Tibial nerve (tissue), 4 donors: ENCODE results near the gene BTBD9. TPM values are rescaled to one million over a fixed set of nuclear protein-coding genes. Genes with fewer than 3 reads are reported as not detected.

Experiments used
- DNase-seq, 2 donors: peaks; one replicate each; pipeline ENCODE4 v3.0.0-alpha.2; 2019; ENCODE audit warnings: low spot score in 2 of 2
- H3K27ac ChIP-seq, 4 donors: fragments of 200-600 bp; sonication (generic) in 3 of 4; one replicate each; pipeline ENCODE4 v1.5.1; 2017 to 2019; ENCODE audit warnings: mild to moderate bottlenecking in 1 of 4
- H3K27me3 ChIP-seq, 2 donors: fragments of 200-600 bp; sonication (generic) in 1 of 2; one replicate each; pipeline versions ENCODE4 v1.5.1 to v1.6.0; 2017 to 2019
- H3K36me3 ChIP-seq, 3 donors: fragments of 200-600 bp; sonication (generic); one replicate each; pipeline ENCODE4 v1.5.1; 2018 to 2019
- H3K4me1 ChIP-seq, 4 donors: fragments of 200-600 bp; sonication (generic) in 3 of 4; one replicate each; pipeline ENCODE4 v1.5.1; 2017 to 2019
- H3K4me3 ChIP-seq, 4 donors: fragments of 200-600 bp; sonication (generic) in 3 of 4; one replicate each; pipeline ENCODE4 v1.5.1; 2017 to 2019; ENCODE audit warnings: mild to moderate bottlenecking in 1 of 4, moderate library complexity in 1 of 4
- H3K9me3 ChIP-seq, 4 donors: fragments of 200-600 bp; sonication (generic) in 3 of 4; one replicate each; pipeline ENCODE4 v1.5.1; 2017 to 2019
- EP300 ChIP-seq, 2 donors: sonication (generic); formaldehyde crosslinking; IDR thresholded peaks; one replicate each; pipeline ENCODE4 v1.6.1; 2017; ENCODE audit warnings: antibody characterized with exemption in 2 of 2, mild to moderate bottlenecking in 1 of 2
- POLR2A ChIP-seq, 2 donors: fragments of 450-650 bp; IDR thresholded peaks; one replicate each; pipeline ENCODE4 v1.6.1; 2017; ENCODE audit warnings: antibody characterized with exemption in 2 of 2, mild to moderate bottlenecking in 2 of 2, moderate library complexity in 2 of 2
- WGBS, 2 donors: methylation state at CpG; one replicate each; pipeline ENCODE4 v1.1.5; 2018; 5-methylcytosine and 5-hydroxymethylcytosine counted together
- total RNA-seq, 4 donors: library from RNA; depleted of rRNA; stranded (reverse); fragments of >200 nt; gene quantifications; one replicate each; pipeline ENCODE4 v1.1.0, GENCODE V29; 2016
- TF ChIP-seq, protein P1 (sequence below), 5 experiments: fragments of 200-600 bp in 3 of 5; fragments of 450-650 bp in 2 of 5; sonication (generic) in 3 of 5; IDR thresholded peaks; one replicate each; pipeline ENCODE4 v1.5.1; 2016 to 2019; ENCODE audit warnings: antibody characterized with exemption in 5 of 5, mild to moderate bottlenecking in 3 of 5, moderate library complexity in 2 of 5

BTBD9 gene
- total RNA-seq, 4 donors from 2014 or later, result 7.5 to 23.9 (median 10.7) TPM

GRCh38 chr6:38162493-38163185 is 477.1 kb downstream of the BTBD9 start:
- WGBS, 2 donors, result 95% methylated on average over 16 to 17 of the region's 17 CpGs

DNA sequence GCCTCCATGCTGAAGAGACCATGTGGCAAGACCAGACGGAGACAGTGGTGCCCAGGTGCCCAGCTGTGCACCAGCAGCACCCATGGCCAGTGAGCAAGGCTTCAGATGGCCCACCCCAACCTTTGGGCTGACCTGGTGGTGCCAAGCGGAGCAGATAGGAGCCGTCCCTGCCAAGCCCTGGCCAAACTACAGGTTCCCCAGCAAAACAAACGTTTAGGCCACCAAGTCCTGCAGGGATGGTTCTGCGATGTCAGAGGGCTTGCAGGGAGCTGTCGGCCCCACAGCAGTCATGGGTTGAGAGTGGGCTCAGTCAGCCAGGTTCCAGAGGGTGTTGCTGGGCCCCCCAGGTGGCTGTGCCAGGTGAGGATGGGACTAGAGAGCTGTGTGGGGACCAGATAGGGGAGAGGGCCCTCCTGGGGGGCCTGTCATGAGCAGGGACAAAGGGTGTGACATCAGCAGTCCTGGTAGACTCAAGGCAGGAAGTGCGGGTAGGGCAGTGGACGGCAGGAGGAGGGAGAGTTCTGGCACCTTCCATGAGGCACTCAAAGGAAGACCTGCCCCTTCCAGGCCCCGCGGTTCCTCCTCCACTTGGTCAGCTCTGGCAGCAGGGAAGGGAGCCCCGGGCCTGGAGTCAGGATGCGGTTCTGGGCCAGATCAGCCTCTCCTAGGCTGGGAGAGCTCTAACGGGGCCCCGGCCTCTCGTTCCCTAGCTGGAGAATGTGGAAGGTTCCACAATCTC is 477.8 kb downstream of the BTBD9 start:
- Histone ChIP-seq H3K36me3 (peaks cover 0 to 32% (median 0%) of the 10 kb centered on the region in 3 donors), H3K9me3 (peaks cover 0 to 10% (median 0%) of the 10 kb centered on the region in 4 donors), H3K27ac (no peak overlapping the region), H3K4me1 (peaks cover 0 to 3% (median 0%) of the 10 kb centered on the region in 4 donors), H3K27me3 (no peaks in the 10 kb centered on the region), H3K4me3 (no peak overlapping the region)
- WGBS, 2 donors, result 89 to 93% methylated on average over 12 to 15 of the region's 15 CpGs
- TF ChIP-seq, protein P1, sequence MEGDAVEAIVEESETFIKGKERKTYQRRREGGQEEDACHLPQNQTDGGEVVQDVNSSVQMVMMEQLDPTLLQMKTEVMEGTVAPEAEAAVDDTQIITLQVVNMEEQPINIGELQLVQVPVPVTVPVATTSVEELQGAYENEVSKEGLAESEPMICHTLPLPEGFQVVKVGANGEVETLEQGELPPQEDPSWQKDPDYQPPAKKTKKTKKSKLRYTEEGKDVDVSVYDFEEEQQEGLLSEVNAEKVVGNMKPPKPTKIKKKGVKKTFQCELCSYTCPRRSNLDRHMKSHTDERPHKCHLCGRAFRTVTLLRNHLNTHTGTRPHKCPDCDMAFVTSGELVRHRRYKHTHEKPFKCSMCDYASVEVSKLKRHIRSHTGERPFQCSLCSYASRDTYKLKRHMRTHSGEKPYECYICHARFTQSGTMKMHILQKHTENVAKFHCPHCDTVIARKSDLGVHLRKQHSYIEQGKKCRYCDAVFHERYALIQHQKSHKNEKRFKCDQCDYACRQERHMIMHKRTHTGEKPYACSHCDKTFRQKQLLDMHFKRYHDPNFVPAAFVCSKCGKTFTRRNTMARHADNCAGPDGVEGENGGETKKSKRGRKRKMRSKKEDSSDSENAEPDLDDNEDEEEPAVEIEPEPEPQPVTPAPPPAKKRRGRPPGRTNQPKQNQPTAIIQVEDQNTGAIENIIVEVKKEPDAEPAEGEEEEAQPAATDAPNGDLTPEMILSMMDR (IDR thresholded peaks at IDR 0.05), result no peak
- no peak for DNase-seq

More at GRCh38 chr6:38162493-38163185, 477.1 kb downstream of the BTBD9 start:
- H3K4me1 ChIP-seq, result peaks cover 0 to 3% (median 0%) of the 10 kb centered on the region in 4 donors
- H3K4me3 ChIP-seq, result no peak overlapping the region
- H3K27ac ChIP-seq, result no peak overlapping the region
- H3K9me3 ChIP-seq, result peaks cover 0 to 10% (median 0%) of the 10 kb centered on the region in 4 donors
- TF ChIP-seq, protein P1 (IDR thresholded peaks at IDR 0.05), result no peak
- TF ChIP-seq POLR2A (IDR thresholded peaks at IDR 0.05), result no peak
- no peak for TF ChIP-seq EP300 (IDR thresholded peaks at IDR 0.05)
- no peaks in the 10 kb centered on the region for H3K27me3 ChIP-seq
- DNase-seq, result no peak
- peaks cover 0 to 32% (median 0%) of the 10 kb centered on the region in 3 donors for H3K36me3 ChIP-seq

- no peak for TF ChIP-seq EP300 (IDR thresholded peaks at IDR 0.05)
- TF ChIP-seq POLR2A (IDR thresholded peaks at IDR 0.05), result no peak
- TF ChIP-seq, protein P1 (IDR thresholded peaks at IDR 0.05), result no peak
- no peak for DNase-seq
- H3K4me3 ChIP-seq, result no peak overlapping the region
- no peaks in the 10 kb centered on the region for H3K27me3 ChIP-seq
- 94 to 98% methylated on average over 15 of the region's 15 CpGs for WGBS, 2 donors
- peaks cover 0 to 10% (median 0%) of the 10 kb centered on the region in 4 donors for H3K9me3 ChIP-seq
- H3K36me3 ChIP-seq, result peaks cover 0 to 32% (median 0%) of the 10 kb centered on the region in 3 donors
- peaks cover 0 to 3% (median 0%) of the 10 kb centered on the region in 4 donors for H3K4me1 ChIP-seq
- no peak overlapping the region for H3K27ac ChIP-seq
Observed at GRCh38 chr6:38161331-38161730, 478.4 kb downstream of the BTBD9 start.

GRCh38 chr6:38160831-38161230 is 478.9 kb downstream of the BTBD9 start:
- no peak for DNase-seq
- TF ChIP-seq EP300 (IDR thresholded peaks at IDR 0.05), result no peak
- TF ChIP-seq, protein P1 (IDR thresholded peaks at IDR 0.05), result no peak
- 96 to 97% methylated on average over 25 of the region's 25 CpGs for WGBS, 2 donors

DNA sequence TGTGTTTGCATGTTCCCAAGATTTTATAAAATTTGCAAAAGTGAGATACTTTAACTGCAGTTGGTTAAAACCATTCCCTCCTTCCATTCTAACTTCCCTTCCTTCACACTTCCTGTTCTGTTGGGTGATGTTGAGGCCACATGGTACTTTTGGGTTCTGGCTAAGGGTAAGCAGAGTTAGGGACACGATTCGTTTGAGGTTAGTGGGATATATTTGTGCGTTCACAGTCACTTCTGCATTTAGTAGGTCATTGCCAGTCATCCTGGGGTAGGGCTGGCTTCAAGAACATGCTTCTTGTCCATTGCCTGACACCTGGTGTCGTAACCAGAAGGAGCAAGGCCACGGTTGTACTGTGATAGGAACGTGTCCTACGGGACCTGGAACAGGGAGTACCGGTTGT is 480.1 kb downstream of the BTBD9 start:
- no peak overlapping the region for H3K4me3 ChIP-seq
- WGBS, 2 donors, result 91 to 93% methylated on average over 8 of the region's 8 CpGs
- H3K27ac ChIP-seq, result no peak overlapping the region
- H3K27me3 ChIP-seq, result no peaks in the 10 kb centered on the region
- no peaks in the 10 kb centered on the region for H3K4me1 ChIP-seq
- H3K36me3 ChIP-seq, result peaks cover 0 to 41% (median 0%) of the 10 kb centered on the region in 3 donors
- H3K9me3 ChIP-seq, result peaks cover 0 to 10% (median 0%) of the 10 kb centered on the region in 4 donors
- TF ChIP-seq EP300 (IDR thresholded peaks at IDR 0.05) (no peak), POLR2A (IDR thresholded peaks at IDR 0.05) (no peak)
- TF ChIP-seq, protein P1 (IDR thresholded peaks at IDR 0.05), result no peak
- DNase-seq, result no peak

More at GRCh38 chr6:38160831-38161230, 478.9 kb downstream of the BTBD9 start:
- no peak overlapping the region for H3K4me3 ChIP-seq
- H3K27ac ChIP-seq, result no peak overlapping the region
- peaks cover 0 to 10% (median 0%) of the 10 kb centered on the region in 4 donors for H3K9me3 ChIP-seq
- no peaks in the 10 kb centered on the region for H3K27me3 ChIP-seq
- H3K36me3 ChIP-seq, result peaks cover 0 to 32% (median 0%) of the 10 kb centered on the region in 3 donors
- peaks cover 0 to 3% (median 0%) of the 10 kb centered on the region in 4 donors for H3K4me1 ChIP-seq
